IMR-90 (cell line): ENCODE measurements around the gene FOXA2. TPM values are rescaled to one million over a fixed set of nuclear protein-coding genes. Genes with fewer than 3 reads are reported as not detected.

Source experiments
- ATAC-seq: fragments of 200-7000 bp; cut with Tn5 transposase; 2 replicates; pipeline ENCODE4 v1.9.1; 2020; ENCODE audit warnings: low read depth, mild to moderate bottlenecking, moderate library complexity
- BruUV-seq: library from RNA; stranded (reverse); fragments of 400-500 nt; replicated peaks from 2 replicates; lab custom pipeline; 2021; lab: Mats Ljungman, UMichigan
- CTCF ChIA-PET: fragments of 300-600 bp; formaldehyde crosslinking; extraction: SDS; loops from one replicate; lab custom pipeline; 2021; ENCODE audit warnings: antibody characterized with exemption; lab: Yijun Ruan, JAX
- POLR2A ChIA-PET: fragments of 300-600 bp; sonication (Branson Sonifier 250); formaldehyde crosslinking; loops from one replicate; lab custom pipeline; 2022; ENCODE audit warnings: antibody characterized with exemption; ENCODE audit not compliant: unreplicated experiment; lab: Charles Lee
- DNase-seq: peaks from one replicate; pipeline ENCODE4 v3.0.0; 2013
- H2AFZ ChIP-seq: replicated peaks from 2 replicates; pipeline ENCODE3; 2013; ENCODE audit warnings: low read length, mild to moderate bottlenecking; ENCODE audit not compliant: poor library complexity
- H2AK5ac ChIP-seq: 2 replicates; pipeline ENCODE4 v1.6.1; 2013; ENCODE audit warnings: low read depth, low read length, inconsistent platforms
- H2AK9ac ChIP-seq: replicated peaks from 2 replicates; pipeline ENCODE3; 2013; ENCODE audit warnings: mild to moderate bottlenecking, low read depth, low read length, moderate library complexity; ENCODE audit not compliant: poor library complexity
- H2BK120ac ChIP-seq: 2 replicates; pipeline ENCODE4 v1.6.1; 2013; ENCODE audit warnings: low read depth, low read length, inconsistent platforms
- H2BK15ac ChIP-seq: 3 replicates; pipeline ENCODE4 v1.6.1; 2013; ENCODE audit warnings: low read depth, low read length, inconsistent platforms
- H2BK20ac ChIP-seq: 2 replicates; pipeline ENCODE4 v1.6.1; 2013; ENCODE audit warnings: low read depth, mild to moderate bottlenecking, inconsistent platforms, low read length, moderate library complexity
- H2BK5ac ChIP-seq: 2 replicates; pipeline ENCODE4 v1.6.1; 2013; ENCODE audit warnings: mild to moderate bottlenecking, low read depth, low read length, inconsistent platforms; ENCODE audit not compliant: poor library complexity, severe bottlenecking
- H3K14ac ChIP-seq: replicated peaks from 2 replicates; pipeline ENCODE4 v1.6.1; 2013; ENCODE audit warnings: low read depth, low read length, inconsistent platforms
- H3K18ac ChIP-seq: 2 replicates; pipeline ENCODE4 v1.6.1; 2013; ENCODE audit warnings: low read depth, low read length, control low read depth
- H3K23ac ChIP-seq: 2 replicates; pipeline ENCODE4 v1.6.1; 2013; ENCODE audit warnings: low read depth, low read length, inconsistent platforms
- H3K27ac ChIP-seq: 2 replicates; pipeline ENCODE4 v1.5.1; 2013; ENCODE audit warnings: mild to moderate bottlenecking, control low read depth, low read length; ENCODE audit not compliant: insufficient read depth
- H3K27me3 ChIP-seq: 2 replicates; pipeline ENCODE4 v1.6.1; 2013; ENCODE audit warnings: low read length; ENCODE audit not compliant: control insufficient read depth, insufficient read depth
- H3K36me3 ChIP-seq: 2 replicates; pipeline ENCODE4 v1.6.1; 2013; ENCODE audit warnings: low read length, mixed read lengths; ENCODE audit not compliant: control insufficient read depth, insufficient read depth
- H3K4ac ChIP-seq: 2 replicates; pipeline ENCODE4 v1.6.1; 2013; ENCODE audit warnings: low read depth, low read length, inconsistent platforms
- H3K4me1 ChIP-seq: 2 replicates; pipeline ENCODE4 v1.6.1; 2013; ENCODE audit warnings: low read length, mixed read lengths; ENCODE audit not compliant: control insufficient read depth, insufficient read depth
- H3K4me2 ChIP-seq: 2 replicates; pipeline ENCODE4 v1.6.1; 2013; ENCODE audit warnings: low read depth, mild to moderate bottlenecking, control low read depth, low read length, moderate library complexity
- H3K4me3 ChIP-seq: 2 replicates; pipeline ENCODE4 v1.5.1; 2013; ENCODE audit warnings: low read depth, mild to moderate bottlenecking, control low read depth, low read length, moderate library complexity; ENCODE audit not compliant: insufficient read depth
- H3K56ac ChIP-seq: 2 replicates; pipeline ENCODE4 v1.6.1; 2013; ENCODE audit warnings: low read length, inconsistent platforms; ENCODE audit not compliant: insufficient read depth; ENCODE audit errors: extremely low read depth
- H3K79me1 ChIP-seq, 2 experiments: 2 replicates each; pipeline ENCODE4 v1.6.1; 2013; ENCODE audit warnings: low read length in 2 of 2, inconsistent platforms in 1 of 2, low read depth in 1 of 2
- H3K9ac ChIP-seq: 2 replicates; pipeline ENCODE4 v1.6.1; 2013; ENCODE audit warnings: low read depth, low read length, control low read depth
- H3K9me1 ChIP-seq: 2 replicates; pipeline ENCODE4 v1.6.1; 2013; ENCODE audit warnings: low read length, inconsistent platforms; ENCODE audit not compliant: insufficient read depth
- H3K9me3 ChIP-seq: 2 replicates; pipeline ENCODE4 v1.6.1; 2013; ENCODE audit warnings: low read length; ENCODE audit not compliant: control insufficient read depth, insufficient read depth
- H4K20me1 ChIP-seq: 2 replicates; pipeline ENCODE4 v1.6.1; 2013; ENCODE audit warnings: low read length, inconsistent platforms; ENCODE audit not compliant: insufficient read depth
- H4K5ac ChIP-seq: 2 replicates; pipeline ENCODE4 v1.6.1; 2013; ENCODE audit warnings: mild to moderate bottlenecking, low read depth, low read length, control low read depth
- H4K8ac ChIP-seq, 2 experiments: 2 replicates each; pipeline ENCODE4 v1.6.1; 2013; ENCODE audit warnings: low read depth in 2 of 2, low read length in 2 of 2, control low read depth in 1 of 2, inconsistent platforms in 1 of 2
- H4K91ac ChIP-seq: 2 replicates; pipeline ENCODE4 v1.6.1; 2013; ENCODE audit warnings: low read depth, low read length, inconsistent platforms; ENCODE audit not compliant: insufficient read depth
- MAFK ChIP-seq: IDR thresholded peaks from 2 replicates; pipeline ENCODE4 v1.6.1; 2012; ENCODE audit warnings: low read depth, low read length, improper control_type of control experiment
- RAD21 ChIP-seq: IDR thresholded peaks from 2 replicates; pipeline ENCODE4 v1.6.1; 2012; ENCODE audit warnings: low read length, improper control_type of control experiment
- dilution Hi-C: fragments of 300-500 bp; cut with HindIII; formaldehyde crosslinking; loops from one replicate; pipeline ENCODE4 v1.14.3; 2018; ENCODE audit warnings: low sequenced_read_pairs; ENCODE audit not compliant: unreplicated experiment
- in situ Hi-C: fragments of 300-500 bp; cut with MboI; formaldehyde crosslinking; loops from 3 replicates; pipeline ENCODE4 v1.14.3; 2019; ENCODE audit warnings: low sequenced_read_pairs, inconsistent platforms, mixed read lengths
- intact Hi-C: fragments of 100-400 bp; cut with micrococcal nuclease; formaldehyde crosslinking; loops from 2 replicates; pipeline ENCODE4 v1.10.0; 2022
- polyA plus RNA-seq, 3 experiments: library from polyadenylated mRNA; depleted of rRNA; stranded (reverse); fragments of >200 nt; gene quantifications; 2 replicates each; pipeline ENCODE4 v1.2.3, GENCODE V29; 2012; ENCODE audit warnings: low replicate concordance in 1 of 3
- total RNA-seq: library from RNA; depleted of rRNA; stranded (reverse); fragments of >200 nt; gene quantifications from 2 replicates; pipeline ENCODE4 v1.2.3, GENCODE V29; 2012

The FOXA2 gene
- total and polyA plus RNA-seq, 2 of the 4 experiments (the other 2 are of a cell fraction): not detected

GRCh38 chr20:22545045-22545444 lies 39.3 kb downstream of the FOXA2 start:
- no peak overlapping the region for H2BK20ac ChIP-seq
- intact Hi-C loops: no loop called here
- H3K4me3 ChIP-seq: no peak overlapping the region
- no peak overlapping the region for H4K8ac ChIP-seq
- H4K20me1 ChIP-seq: no peaks in the 10 kb centered on the region
- H2AK9ac ChIP-seq: no peak overlapping the region
- no peak overlapping the region for H3K18ac ChIP-seq
- H2AFZ ChIP-seq: no peak overlapping the region
- H3K79me1 ChIP-seq: no peaks in the 10 kb centered on the region
- H4K5ac ChIP-seq: no peak overlapping the region
- H3K36me3 ChIP-seq: no peaks in the 10 kb centered on the region
- H3K4me1 ChIP-seq: no peaks in the 10 kb centered on the region
- no peak overlapping the region for H3K9ac ChIP-seq
- H4K91ac ChIP-seq: no peak overlapping the region
- dilution Hi-C loops: no loop called here
- peak overlapping the region; percentile 19 for H2BK5ac ChIP-seq
- H3K4me2 ChIP-seq: no peak overlapping the region
- no TSS peak for BruUV-seq
- TF ChIP-seq MAFK (no peak), RAD21 (no peak)
- no peaks in the 10 kb centered on the region for H3K9me3 ChIP-seq
- no peaks in the 10 kb centered on the region for H3K9me1 ChIP-seq
- H3K27ac ChIP-seq: no peak overlapping the region
- H3K23ac ChIP-seq: no peak overlapping the region
- H3K56ac ChIP-seq: no peak overlapping the region
- no peak overlapping the region for H3K14ac ChIP-seq
- in situ Hi-C loops: no loop called here
- no peaks in the 10 kb centered on the region for H3K27me3 ChIP-seq
- no peak overlapping the region for H3K4ac ChIP-seq
- H2BK120ac ChIP-seq: no peak overlapping the region
- H2BK15ac ChIP-seq: no peak overlapping the region
- DNase-seq: no peak
- ChIA-PET POLR2A (no interaction called here), CTCF (no interaction called here)
- ATAC-seq: no peak
- no peak overlapping the region for H2AK5ac ChIP-seq
